DND-41 (cell line): ENCODE results near the gene SERPINA12.

Experiments
- CTCF ChIP-seq: IDR thresholded peaks from 2 replicates; pipeline ENCODE4 v1.5.1; 2012; ENCODE audit warnings: borderline replicate concordance, low read length, moderate library complexity, mild to moderate bottlenecking; ENCODE audit not compliant: poor library complexity, severe bottlenecking; ENCODE audit errors: extremely low read depth
- EZH2 ChIP-seq: IDR thresholded peaks from 3 replicates; pipeline ENCODE4 v1.6.1; 2012; ENCODE audit warnings: borderline replicate concordance, low read depth, mild to moderate bottlenecking, moderate library complexity, low read length, inconsistent platforms; ENCODE audit not compliant: severe bottlenecking

GRCh38 chr14:94550041-94550440 lies 40.8 kb upstream of the SERPINA12 start:
- no peak for TF ChIP-seq CTCF
- TF ChIP-seq EZH2, result no peak
